GM19238 (cell line): ENCODE results near the gene JSRP1.

Source experiments
- DNase-seq: peaks from one replicate; pipeline ENCODE4 v3.0.0; 2011; ENCODE audit warnings: low spot score; ENCODE audit not compliant: insufficient read length

JSRP1 gene

DNA sequence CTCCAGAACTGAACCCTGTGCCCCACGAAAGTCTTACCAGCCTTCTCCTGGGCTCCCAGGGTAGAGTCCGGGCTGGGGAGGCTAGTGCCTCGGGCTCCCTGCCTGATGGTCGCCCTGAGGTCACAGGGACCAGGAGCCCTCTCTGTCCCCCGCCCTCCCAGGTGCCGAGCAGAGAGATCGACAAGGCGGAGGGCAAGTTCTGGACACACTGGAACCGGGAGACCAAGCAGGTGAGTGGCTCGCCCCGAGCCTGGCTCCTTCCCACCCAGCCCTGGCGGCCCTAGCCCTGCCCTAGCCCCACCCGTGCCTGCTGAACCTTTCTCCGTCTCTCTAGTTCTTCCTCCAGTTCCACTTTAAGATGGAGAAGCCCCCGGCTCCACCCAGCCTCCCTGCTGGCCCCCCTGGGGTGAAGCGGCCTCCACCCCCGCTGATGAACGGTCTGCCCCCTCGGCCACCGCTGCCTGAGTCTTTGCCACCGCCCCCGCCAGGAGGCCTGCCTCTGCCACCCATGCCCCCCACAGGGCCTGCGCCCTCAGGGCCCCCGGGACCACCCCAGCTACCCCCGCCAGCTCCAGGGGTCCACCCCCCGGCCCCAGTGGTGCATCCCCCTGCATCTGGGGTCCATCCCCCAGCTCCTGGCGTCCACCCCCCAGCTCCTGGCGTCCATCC is 8.7 kb downstream of the JSRP1 start:
- DNase-seq, result no peak

DNA sequence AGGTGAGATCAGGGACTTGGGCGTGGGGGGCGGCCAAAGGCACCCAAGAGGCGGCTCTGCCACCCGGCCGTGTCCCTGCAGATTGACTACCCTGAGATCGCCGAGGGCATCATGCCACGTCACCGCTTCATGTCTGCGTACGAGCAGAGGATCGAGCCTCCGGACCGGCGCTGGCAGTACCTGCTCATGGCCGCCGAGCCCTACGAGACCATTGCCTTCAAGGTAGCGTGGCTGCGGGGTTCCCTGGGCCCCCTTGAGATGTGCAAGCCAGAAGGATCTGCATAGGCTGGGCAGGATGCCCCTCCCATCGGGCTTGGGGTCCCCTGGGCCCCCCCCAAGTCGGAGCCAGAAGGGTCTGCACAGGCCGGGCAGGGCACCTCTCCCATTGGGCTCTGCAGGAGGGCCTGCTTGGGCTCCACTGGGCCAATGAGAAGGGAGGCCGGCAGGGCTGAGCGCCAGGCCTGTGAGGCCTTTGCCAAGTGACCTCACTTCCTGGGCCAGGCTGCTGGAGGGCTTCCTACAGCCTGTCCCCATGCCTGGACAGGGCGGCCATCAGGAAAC is 9.3 kb downstream of the JSRP1 start:
- DNase-seq, result no peak

DNA sequence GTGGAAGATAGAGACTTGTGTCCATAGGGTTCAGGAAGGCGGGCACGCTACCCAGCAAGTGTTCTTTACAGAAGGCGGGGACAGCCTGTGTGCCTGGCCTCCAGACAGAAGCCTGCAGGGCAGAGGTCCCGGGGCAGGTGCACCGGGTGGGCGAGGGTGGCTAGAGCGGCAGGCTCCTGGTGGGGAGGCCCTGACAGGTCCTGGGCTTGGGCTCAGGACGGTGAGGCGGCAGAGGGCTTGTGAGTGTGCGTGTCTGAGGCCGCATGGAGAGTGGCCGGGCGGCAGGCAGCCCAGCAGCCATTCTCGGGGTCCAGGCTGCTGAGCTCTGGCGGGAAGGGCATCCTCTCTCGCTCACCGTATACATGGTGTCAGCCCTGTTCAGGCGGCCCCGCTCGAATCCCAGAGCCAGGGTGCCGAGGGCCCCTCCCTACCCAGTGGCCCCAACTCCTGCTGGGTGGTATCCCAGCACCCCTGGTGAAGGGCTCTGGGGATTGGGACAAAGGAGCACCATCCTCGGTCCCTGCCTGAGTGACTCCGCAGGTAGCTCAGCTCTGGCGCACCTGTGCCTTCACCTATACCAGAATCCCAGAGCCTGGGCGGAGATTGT is 10.1 kb downstream of the JSRP1 start:
- no peak for DNase-seq

DNA sequence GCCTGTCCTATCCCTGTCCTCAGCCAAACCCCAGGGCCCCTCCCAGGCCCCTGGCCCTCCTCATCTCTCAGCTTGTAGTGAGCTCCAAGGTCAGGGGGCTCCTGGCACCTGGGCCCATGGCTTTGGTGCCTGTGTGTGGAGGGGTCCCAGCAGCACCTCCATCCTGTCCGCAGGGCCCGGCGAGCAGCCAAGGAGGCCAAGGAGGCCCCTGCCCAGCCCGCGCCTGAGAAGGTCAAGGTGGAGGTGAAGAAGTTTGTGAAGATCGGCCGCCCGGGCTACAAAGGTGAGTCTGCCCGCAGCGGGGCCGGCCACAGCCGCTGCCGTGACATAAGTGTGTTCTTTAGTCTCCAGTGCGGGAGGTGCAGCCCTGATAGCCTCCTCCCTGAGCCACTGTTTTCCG is 10.9 kb downstream of the JSRP1 start:
- DNase-seq, result no peak

DNA sequence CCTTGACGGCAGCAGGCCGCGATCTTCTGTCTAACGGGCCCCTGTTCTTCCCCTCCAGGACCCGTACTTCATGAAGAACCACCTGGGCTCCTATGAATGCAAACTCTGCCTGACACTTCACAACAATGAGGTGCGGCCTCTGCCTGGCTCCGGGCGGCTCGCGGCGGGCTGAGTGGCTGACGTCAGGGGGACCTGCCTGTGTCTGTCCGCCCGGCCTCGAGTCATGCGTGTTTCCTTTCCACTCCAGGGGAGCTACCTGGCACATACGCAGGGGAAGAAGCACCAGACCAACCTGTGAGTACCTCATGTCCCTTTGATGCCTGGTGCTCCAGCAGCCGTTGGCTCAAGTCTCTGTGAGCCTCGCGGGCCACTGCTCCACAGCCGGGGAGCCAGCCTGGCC is 11.7 kb downstream of the JSRP1 start:
- no peak for DNase-seq

DNA sequence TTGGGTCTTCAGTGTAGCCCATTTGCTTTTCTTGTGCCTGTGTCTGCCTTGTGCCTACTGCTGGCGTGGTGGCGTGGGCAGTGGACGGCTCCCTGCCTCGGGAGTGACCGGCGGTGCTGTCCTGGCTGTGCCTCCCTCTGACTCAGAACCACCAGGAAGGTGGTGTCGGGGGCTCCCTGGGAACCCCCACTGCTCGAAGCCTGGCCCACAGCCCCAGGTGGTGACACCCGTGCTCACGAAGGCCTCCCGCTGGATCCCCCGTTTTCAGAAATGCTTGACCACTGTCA is 12.1 kb downstream of the JSRP1 start:
- no peak for DNase-seq

DNA sequence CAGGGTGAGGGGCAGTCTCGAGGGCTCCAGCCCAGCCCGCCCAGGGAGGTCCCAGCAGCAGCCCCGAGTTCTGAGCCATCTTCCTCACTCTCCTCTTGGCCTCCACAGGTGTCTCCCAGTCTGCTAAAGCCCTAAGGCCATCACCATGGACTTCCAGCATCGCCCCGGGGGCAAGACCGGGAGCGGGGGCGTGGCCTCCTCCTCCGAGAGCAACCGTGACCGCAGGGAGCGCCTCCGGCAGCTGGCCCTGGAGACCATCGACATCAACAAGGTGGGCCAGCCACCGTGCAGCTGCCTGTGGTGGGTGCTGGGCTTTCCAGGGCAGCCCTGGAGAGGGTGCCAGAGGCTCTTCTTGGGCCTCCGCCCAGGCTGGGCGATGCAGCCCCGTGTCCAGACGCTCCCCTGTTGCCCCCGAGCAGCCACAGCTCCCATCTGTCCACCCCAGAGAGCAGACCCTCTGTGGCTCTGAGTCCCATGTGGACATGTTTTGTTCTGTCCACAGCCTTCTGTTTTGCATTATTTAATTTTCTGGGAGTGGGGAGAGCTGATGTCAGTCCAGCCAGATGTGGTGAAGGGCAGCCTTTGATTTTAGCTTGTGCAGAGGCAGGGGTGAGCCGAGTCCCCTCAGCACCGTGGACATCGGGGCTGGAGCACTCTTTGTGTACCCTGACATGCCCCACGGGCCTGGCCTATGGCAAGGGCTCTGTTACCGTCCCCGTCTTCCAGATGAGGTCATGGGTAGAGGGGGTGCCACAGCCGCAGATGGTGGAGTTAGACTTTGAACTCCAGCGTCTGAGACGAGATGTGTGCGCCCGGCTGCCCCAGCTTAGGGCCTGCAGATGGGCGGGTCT is 12.7 kb downstream of the JSRP1 start:
- no peak for DNase-seq

DNA sequence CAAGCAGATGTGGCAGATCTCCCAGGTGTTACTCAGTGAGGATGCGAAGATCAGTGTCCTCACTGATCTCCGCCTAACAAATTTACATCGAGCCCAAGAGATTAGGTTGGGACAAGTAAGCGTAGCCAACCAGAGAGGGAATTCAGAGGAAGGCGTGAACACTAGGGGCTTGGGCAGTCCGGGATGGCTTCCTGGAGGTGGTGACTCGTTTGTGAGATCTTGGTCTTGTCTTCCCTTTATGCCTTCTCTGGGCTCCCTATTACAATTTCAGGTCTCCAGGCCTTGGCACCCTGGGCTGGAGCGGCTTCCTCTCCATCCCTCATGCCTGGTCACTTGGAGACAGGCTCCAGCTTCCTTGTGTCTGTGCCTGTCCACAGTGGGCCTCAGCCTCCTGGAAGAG is 13.4 kb downstream of the JSRP1 start:
- DNase-seq, result no peak

DNA sequence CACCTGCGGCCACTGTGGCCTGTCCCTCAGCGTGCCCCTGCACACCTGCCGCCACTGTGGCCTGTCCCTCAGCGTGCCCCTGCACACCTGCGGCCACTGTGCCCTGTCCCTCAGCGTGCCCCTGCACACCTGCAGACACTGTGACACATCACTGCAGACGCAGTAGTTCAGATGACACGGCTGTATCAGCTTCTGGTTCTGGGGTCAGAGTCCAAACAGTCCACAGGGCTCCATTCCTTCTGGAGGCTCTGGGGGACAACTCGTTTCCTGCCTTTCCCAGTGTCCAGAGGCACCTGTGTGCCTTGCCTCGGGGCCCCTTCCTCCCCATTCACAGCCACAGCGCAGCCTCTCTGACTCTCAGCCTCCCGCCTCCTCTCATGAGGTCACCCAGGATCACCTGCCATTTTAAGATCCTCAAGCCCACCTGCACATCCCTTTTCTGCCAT is 14.1 kb downstream of the JSRP1 start:
- DNase-seq, result no peak

DNA sequence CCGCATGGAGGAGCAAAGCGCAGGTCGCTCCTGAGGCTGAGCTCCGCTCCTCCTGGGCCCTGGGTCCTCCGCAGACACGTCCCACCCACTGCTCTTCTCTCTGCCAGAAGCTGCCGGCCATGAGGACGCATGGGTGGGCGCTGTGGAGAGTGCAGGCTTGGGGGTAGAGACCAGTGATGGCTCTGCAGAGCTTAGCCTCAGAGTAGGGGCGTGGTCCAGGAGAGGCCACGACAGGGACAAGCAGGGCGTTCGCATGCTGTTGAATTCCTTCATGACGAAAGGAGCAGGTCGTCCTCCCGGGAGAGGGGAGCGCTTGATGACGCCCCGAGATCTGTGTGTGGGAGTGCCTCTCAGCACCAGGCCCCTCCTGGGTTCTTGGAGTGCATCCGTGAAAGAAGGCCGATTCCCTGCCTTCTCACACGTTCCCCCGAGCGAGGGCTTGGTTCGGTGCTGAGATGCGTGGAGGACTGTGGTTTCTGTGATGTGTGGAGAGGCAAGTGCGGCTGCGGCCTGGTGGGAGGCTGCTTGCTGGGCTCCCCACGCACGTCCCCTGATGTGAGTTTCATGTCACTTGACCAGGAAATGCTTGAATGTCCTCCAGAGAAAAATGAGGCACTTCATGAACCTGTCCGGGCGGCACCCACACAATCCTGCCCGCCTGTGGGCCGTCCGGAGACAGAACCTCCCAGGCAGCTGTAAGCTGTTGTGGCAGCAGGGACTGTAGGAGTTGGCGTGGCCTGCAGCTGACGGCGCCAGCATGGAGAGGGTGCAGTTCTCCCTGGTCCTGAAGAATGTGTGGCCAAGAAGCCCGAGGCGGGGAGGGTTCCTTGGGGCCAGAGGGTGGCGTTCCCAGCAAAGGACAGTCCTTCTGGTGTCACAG is 15.1 kb downstream of the JSRP1 start:
- DNase-seq, result no peak

DNA sequence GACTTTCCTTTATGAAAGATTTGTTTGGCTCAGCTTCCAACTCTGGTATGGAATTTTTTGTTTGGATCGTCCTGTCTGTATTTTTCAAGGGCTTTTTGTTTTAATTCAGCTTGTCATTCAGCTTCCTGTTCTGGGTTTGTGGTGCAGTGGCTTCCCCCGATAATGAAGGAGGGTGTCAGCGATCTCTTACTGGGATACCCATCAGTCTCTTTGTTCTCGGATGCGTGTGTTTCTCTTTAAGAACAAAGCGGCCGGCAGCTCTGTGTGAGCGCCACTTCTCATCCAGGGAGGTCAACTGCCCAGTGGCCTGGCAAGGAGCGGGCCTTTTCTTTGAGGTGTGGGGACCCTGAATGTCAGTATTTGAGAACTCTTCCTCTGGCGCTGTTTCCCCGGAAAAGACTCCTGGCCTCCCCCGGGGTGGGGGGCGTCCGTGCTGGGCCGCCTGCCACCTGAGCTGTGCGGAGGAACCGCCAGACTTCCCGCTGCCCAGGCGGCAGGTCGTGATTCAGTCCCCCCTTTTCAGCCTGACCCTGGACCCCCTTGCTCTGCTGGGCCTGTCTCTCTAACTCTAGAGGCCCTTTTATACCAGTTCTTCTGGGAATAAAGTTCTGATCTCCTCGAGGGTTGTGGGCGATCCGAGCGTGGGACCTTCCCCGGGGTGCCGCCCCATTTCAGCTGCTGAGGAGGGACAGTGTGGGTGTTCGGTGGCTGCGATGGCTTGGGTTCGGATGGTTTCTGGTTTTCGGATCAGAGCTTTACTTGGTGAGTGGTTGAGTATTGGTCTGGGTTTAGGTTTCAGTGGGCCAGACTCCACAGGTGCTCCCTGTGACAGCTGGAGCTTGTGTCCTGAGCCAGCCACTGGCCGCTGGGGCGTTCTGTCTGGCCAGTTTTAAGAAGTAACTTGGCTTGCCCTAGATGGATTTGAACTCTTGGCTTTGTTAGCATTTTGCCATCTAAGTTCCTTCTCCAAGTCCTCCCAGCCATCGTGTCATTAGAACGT is 16.1 kb downstream of the JSRP1 start:
- DNase-seq, result no peak

DNA sequence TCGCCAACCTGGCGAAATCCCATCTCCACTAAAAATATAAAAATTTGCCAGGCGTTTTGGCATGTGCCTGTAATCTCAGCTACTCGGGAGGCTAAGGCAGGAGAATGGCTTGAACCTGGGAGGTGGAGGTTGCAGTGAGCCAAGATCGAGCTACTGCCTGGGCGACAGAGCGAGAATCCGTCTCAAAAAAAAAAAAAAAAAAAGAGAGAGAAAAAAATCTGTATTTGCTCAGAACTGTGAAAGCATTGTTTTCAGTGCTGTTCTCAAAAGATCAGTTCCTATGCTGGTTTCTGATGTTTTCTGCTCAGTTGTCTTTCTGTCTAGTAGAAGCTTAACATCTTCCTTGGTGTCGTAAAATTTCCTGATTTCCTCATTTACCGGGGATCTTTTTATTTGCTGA is 17.0 kb downstream of the JSRP1 start:
- DNase-seq, result no peak

DNA sequence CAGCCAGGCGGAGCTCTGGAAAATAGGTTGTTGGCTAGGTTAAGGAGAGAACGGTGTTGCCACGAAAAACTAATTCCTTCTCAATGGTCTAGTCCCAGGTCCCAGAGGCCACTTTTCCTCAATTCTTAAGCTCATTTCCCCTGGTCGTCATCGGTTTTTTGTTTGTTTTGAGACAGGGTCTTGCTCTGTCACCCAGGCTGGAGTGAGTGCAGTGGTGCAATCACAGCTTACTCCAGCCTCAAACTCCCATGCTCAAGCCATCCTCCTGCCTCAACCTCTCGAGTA is 18.4 kb downstream of the JSRP1 start:
- no peak for DNase-seq

DNA sequence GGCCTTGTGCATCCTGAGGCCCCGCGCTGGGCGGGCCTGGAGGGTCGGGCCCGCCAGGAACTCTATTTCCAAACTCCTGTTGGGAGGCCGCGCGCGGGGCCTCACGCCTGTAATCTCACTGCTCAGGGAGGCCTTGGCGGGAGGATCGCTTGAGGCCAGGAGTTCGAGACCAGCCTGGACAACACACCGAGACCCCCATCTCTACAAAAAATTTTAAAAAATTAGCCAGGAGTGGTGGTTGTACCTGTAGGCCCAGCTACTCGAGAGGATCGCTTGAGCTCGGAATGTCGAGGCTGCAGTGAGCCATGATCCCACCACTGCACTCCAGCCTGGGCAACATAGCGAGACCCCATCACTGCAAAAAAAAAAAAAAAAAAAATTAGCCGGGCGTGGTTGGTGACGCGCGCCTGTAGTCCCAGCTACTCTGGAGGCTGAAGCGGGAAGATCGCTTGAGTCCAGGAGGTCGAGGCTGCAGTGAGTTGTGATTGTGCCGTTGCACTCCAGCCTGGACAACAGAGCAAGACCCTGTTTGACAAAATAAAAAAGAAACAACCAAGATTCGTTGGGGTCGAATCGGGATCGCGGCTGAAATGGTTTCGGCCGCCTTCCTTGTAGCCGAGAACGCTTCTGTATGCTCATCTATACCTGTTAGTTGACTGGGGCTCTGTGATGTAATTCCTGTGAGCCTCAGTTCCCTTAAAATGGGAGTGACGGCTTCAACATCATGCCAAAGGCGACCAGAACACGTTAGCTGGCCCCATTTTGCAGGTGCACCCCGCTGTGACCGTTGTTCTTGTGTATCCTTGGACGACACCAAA is 19.0 kb downstream of the JSRP1 start:
- DNase-seq, result no peak

DNA sequence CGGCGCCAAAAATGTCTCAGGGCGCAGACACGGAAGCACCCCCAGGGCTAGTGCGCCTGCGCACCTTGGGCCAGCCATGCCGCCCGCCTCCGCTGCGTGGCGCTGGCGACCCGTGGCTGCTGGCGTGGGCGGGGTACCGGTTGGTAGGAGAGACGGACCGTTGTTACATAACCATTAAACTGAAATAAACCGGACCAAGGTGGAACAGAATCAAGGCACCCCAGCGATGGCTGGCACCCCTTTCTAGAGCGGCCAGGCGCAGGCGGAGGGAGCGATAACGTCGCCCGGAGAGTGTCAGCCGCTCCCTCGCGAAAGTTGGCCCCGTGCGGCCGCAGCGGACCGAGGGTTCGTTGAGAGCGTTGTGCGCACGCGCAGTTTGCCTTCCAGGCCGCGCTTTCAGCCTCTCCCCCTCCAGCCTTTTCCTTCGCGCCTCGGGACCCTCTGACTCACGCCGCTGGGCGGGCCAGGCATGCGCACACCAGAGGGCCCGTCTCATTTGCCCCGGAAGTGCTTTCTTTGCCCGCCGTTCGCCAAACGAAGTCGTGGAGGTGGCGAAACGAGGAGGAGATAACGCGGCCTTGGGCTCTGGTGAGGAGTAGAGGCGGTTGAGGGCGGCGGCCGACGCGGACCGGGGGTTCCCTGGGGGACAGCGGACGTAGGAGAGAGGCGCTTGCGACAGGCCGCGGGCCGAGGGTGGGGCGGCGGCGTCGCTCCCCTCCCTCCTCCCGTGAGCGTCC is 19.7 kb downstream of the JSRP1 start, which contains the start of the genes PLEKHJ1 and SF3A2:
PLEKHJ1 (minus strand) TSS at position 16 of the 737 bp plus-strand sequence. CDS start 81 bp downstream, outside the sequence.
SF3A2 (plus strand) TSS at position 511 of the 737 bp plus-strand sequence. CDS start 6,595 bp downstream, outside the sequence.
- peak; percentile 100 for DNase-seq

DNA sequence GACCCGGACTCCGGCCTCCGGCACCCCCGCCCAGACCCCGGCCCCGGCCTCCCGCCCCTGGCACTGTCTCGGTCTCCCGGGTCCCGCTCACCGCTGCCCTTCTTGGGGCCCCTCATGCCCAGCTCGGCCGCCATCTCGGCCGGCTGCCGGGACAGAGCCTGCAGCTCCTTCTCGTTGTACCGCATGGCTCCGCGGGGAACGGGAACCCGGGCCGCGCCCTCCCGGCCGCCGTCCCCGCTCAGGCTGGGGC is 20.2 kb downstream of the JSRP1 start:
- no peak for DNase-seq

DNA sequence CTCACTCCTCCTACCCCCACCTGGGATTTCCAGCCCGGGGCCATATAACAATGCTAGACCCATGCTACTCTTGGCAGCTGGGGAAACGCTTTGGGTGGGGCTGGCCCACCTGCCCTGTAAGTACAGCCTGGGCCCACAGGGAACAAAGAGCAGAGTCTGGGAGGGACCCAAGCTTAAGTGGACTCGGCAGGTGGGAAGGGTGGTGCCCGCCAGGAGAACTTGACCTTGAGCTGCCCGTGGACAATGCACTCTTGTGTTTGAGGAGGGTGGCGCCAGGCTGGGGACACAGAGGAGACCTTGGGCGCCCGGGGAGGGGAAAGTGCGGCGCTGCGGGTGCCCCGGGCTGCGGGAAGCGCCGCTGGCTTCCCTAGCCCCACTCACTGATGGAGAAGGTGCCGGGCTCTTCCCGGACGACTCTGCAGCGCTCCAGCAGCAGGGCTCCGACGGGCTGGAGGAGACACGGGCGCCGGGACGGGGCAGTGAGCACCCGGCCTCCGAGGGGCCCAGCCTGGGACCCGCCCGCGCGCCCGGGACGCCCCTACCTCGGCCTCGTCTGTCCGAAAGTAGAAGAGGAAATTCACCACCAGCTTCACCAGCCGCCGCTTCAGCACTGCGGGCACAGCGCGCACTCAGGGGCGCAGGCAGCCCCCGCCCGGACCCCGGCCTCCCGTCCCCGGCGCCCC is 20.7 kb downstream of the JSRP1 start:
- DNase-seq, result no peak

DNA sequence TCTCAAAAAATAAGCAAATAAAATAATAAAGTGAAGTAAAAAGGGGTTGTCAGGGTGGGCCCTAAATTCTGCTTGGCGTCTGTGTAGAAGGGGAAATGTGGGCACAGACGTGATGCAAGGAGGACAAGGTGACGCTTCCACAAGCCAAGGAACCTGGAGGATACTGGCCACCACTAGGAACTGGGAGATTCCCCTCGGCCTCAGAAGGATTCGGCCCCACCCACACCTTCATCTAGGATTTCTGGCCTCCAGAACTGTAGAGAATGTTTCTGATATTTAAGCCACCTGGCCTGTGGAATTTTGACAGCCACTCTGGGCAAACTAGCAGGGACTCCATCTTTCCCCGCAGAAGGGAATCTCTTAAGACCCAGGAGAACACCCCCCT is 21.2 kb downstream of the JSRP1 start:
- no peak for DNase-seq
